HFF-Myc (cell line): ENCODE measurements around the gene GPR62.

Experiments used
- DNase-seq: peaks from one replicate; pipeline ENCODE4 v3.0.0-alpha.2; 2011; ENCODE audit warnings: low read depth; ENCODE audit errors: extremely low read depth
- H3K4me3 ChIP-seq: replicated peaks from 2 replicates; pipeline ENCODE4 v1.5.1; 2011; ENCODE audit warnings: low read depth, mild to moderate bottlenecking, control low read depth, low read length
- CTCF ChIP-seq: IDR thresholded peaks from 2 replicates; pipeline ENCODE4 v1.5.1; 2012; ENCODE audit warnings: mild to moderate bottlenecking, low read depth, low read length, control low read depth; ENCODE audit errors: missing control alignments

GPR62 gene

GRCh38 chr3:51997172-51997571 lies 42.0 kb downstream of the GPR62 start:
- H3K4me3 ChIP-seq, result no peak overlapping the region
- no peak for TF ChIP-seq CTCF
- no peak for DNase-seq

DNA sequence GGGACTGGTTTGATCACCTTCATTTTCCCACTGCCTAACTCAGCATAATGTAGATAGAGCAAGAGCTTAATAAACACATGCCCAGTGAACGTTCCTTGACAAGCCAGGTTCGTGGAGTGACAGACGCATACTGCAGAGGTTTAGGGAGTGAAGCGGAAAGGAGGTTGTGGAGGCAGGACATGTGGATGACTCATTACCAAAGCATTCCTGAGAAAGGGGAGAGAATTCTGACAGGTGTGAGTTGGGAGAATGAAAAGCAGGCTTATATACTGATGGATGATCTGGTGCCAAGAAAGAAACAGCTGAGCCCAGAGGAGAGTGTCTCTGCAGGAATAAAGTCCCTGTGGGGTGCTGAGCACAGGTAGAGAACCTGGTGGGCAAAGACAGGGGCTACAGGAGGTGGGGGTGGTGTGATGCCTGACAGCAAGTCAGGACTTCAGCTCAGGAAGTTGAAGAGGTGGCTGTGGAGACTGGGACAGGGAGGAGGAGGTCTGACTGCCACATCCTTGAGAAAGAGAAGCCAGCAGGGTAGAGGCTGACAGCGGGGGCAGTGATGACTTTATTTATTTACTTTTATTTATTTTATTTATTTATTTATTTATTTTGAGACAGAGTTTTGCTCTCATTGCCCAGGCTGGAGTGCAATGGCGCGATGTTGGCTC lies 42.9 kb downstream of the GPR62 start:
- no peak for DNase-seq
- TF ChIP-seq CTCF, result no peak
- H3K4me3 ChIP-seq, result no peak overlapping the region

- no peak for TF ChIP-seq CTCF
- DNase-seq, result no peak
- no peak overlapping the region for H3K4me3 ChIP-seq
Measured at GRCh38 chr3:51998774-51999173, 43.6 kb downstream of the GPR62 start.

GRCh38 chr3:51999846-52000245 lies 44.7 kb downstream of the GPR62 start:
- DNase-seq, result no peak
- no peak for TF ChIP-seq CTCF
- H3K4me3 ChIP-seq, result no peak overlapping the region

DNA sequence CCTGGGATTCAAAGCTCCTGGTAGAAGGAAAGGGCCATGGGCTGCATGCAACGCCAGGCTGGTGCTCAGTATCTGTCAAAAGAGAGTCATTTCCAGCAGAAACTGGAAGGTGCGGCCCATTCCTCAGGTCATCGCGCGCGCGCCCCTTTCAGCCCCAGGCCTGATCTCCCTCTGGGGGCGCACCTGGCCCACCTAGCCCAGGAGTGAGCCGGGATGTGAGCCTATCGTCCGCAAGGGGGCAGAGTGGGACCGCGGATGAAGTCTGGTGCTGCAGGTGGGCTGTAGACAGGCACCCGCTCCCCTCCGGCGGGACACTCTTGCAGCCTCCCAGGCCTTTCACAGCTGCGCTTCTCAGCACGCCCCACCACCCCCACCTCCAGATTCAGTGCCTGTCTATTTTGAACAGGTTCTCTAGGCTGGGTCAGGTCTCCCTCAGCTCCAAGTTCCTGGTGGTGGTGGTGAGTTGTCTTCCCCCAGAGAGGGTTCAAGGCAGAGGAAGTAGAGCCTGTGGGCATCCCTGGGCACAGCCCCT lies 46.3 kb downstream of the GPR62 start:
- H3K4me3 ChIP-seq, result no peak overlapping the region
- peak; percentile 36 for DNase-seq

GRCh38 chr3:52002748-52003147 lies 47.6 kb downstream of the GPR62 start:
- no peak for DNase-seq
- no peak overlapping the region for H3K4me3 ChIP-seq
- TF ChIP-seq CTCF, result no peak

More for the DNA sequence above, 46.3 kb downstream of the GPR62 start:
- peak; percentile 96 for TF ChIP-seq CTCF
